ENCODE measurements around the gene APPBP2. TPM values are rescaled to one million over a fixed set of nuclear protein-coding genes. Genes with fewer than 3 reads are reported as not detected.

APPBP2 gene
- total RNA-seq, 2 donors from 2014 or later = 13.3 to 13.9 TPM

DNA sequence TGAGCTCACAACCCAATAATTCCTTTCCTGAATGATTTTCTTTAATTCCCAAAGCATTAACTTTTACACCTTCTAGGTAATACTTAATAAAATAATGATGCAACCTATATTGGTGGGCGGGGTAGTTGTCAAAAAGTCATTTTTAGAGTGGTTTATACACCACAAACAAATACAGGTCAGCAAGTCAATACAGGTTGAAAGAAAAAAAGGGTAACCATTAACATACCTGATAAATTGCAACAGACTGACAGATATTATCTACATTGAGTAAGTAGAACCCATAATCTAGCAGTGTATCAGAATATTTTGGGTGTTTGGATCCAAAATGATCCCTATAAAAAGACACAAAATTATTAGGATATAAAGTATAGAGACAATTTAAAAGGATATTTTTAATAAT, 64.5 kb downstream of the APPBP2 start:
- DNase-seq (ENCODE audit: low spot score) = no peak
- Histone ChIP-seq H3K36me3 (peaks cover 54% of the 10 kb centered on the region), H3K4me1 (peaks cover 0 to 5% of the 10 kb centered on the region in 2 donors), H3K27ac (no peak overlapping the region), H3K27me3 (no peaks in the 10 kb centered on the region), H3K9me3 (no peaks in the 10 kb centered on the region), H3K4me3 (no peak overlapping the region)
- TF ChIP-seq, protein P1, sequence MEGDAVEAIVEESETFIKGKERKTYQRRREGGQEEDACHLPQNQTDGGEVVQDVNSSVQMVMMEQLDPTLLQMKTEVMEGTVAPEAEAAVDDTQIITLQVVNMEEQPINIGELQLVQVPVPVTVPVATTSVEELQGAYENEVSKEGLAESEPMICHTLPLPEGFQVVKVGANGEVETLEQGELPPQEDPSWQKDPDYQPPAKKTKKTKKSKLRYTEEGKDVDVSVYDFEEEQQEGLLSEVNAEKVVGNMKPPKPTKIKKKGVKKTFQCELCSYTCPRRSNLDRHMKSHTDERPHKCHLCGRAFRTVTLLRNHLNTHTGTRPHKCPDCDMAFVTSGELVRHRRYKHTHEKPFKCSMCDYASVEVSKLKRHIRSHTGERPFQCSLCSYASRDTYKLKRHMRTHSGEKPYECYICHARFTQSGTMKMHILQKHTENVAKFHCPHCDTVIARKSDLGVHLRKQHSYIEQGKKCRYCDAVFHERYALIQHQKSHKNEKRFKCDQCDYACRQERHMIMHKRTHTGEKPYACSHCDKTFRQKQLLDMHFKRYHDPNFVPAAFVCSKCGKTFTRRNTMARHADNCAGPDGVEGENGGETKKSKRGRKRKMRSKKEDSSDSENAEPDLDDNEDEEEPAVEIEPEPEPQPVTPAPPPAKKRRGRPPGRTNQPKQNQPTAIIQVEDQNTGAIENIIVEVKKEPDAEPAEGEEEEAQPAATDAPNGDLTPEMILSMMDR (IDR thresholded peaks at IDR 0.05) = no peak

DNA sequence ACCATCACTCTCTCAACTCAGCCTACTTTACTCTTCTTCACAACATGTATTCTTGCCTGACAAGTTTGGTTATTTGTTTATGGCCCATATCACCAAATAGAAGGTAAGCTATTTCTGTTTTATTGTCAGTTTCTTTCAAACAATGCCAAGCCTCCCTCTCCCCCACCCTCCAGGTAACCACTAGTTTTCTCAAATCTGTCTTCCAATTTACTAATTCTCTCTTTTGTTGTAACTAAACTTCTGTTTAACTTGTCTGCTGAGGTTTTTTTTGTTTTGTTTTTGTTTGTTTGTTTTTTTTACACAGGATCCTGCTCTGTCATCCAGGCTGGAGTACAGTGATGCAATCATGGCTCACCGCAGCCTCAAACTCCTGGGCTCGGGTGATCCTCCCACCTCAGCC, 68.9 kb downstream of the APPBP2 start:
- H3K27me3 ChIP-seq = no peaks in the 10 kb centered on the region
- no peak for DNase-seq (ENCODE audit: low spot score)
- TF ChIP-seq, protein P1 (IDR thresholded peaks at IDR 0.05) = no peak
- H3K36me3 ChIP-seq = peaks cover 83% of the 10 kb centered on the region
- no peak overlapping the region for H3K4me3 ChIP-seq
- no peak overlapping the region for H3K27ac ChIP-seq
- no peaks in the 10 kb centered on the region for H3K4me1 ChIP-seq
- H3K9me3 ChIP-seq = no peaks in the 10 kb centered on the region

DNA sequence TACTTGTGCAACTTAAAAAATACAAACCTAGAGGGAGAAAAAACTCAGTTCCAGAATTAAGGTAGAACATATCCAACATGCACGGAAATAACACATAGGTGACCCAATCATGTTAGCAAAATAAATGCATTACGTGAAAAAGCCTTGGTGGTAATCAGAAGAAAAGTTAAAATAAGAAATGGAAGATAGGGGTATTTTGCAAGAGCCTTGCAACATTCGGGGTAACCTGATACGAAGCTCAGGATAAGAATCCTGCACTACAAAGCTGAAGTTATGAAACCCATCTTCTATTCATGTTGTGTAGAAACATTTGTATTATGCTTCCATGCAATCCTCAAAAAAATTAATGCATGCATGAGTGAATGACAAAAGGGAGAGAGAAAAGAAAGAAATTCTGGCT, 70.7 kb downstream of the APPBP2 start:
- no peaks in the 10 kb centered on the region for H3K27me3 ChIP-seq
- H3K36me3 ChIP-seq = peaks cover 83% of the 10 kb centered on the region
- no peaks in the 10 kb centered on the region for H3K4me1 ChIP-seq
- TF ChIP-seq, protein P1 (IDR thresholded peaks at IDR 0.05) = no peak
- no peak overlapping the region for H3K27ac ChIP-seq
- no peak overlapping the region for H3K4me3 ChIP-seq
- DNase-seq (ENCODE audit: low spot score) = no peak
- H3K9me3 ChIP-seq = no peaks in the 10 kb centered on the region

DNA sequence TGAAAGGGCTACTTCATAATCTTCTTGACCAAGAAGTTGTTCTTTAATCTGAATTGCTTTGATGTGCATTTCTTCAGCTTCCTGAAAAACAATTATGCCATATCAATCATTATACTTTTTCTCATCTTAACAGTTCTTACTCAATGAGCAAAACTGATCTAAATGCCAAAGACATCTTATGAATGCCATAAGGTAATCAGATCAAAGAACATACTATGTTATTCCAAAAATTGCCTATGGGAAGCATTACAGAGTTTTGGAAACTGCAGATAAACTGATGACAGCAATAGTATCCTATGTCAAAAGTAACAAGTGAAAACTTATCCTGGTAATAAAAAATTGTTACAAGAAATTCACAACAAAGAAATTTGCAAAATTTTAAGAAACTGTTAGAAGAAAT, 74.1 kb downstream of the APPBP2 start:
- Histone ChIP-seq H3K36me3 (peaks cover 72% of the 10 kb centered on the region), H3K27me3 (no peaks in the 10 kb centered on the region), H3K27ac (no peak overlapping the region), H3K9me3 (no peaks in the 10 kb centered on the region), H3K4me1 (no peaks in the 10 kb centered on the region), H3K4me3 (no peak overlapping the region)
- DNase-seq (ENCODE audit: low spot score) = no peak
- TF ChIP-seq, protein P1 (IDR thresholded peaks at IDR 0.05) = no peak

DNA sequence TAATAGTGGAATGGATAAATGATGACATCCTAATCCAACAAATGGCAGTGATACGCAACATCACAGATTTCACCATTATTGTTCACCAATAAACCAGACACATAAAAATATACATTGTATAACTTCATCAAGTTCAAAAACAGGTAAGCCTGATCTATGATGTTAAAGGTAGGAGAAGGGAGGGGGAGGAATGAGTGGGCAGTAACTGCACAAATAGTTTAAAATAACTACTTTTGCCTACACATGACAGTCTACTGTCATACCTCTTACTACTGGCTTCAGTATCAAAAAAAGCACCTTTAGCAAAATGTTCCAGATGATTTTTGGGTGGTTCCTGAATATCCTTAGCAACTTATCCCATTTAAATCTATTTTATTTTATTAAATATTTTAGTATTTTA, 75.0 kb downstream of the APPBP2 start:
- Histone ChIP-seq H3K27me3 (no peaks in the 10 kb centered on the region), H3K4me1 (no peaks in the 10 kb centered on the region), H3K36me3 (peaks cover 72% of the 10 kb centered on the region), H3K4me3 (no peak overlapping the region), H3K9me3 (no peaks in the 10 kb centered on the region), H3K27ac (no peak overlapping the region)
- DNase-seq (ENCODE audit: low spot score) = no peak
- TF ChIP-seq, protein P1 (IDR thresholded peaks at IDR 0.05) = no peak

DNA sequence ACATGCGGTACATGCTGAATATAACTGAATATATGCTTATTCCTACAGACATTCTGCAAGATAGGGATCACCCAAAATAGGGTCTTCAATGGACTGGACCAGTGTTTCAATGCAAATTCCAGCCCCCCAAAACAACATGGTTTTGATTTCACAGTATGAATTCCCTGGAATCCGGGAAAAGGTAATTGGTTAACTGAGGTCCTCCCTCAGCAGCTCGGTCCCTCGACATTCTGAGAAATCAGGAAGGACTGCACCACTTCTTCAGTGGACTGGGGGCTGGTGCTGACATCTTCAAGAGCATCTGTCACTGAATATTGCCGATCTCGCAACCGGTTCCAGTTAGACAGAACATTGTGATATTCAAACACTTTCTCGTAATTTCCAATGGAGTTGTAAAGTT, 78.7 kb downstream of the APPBP2 start:
- no peak overlapping the region for H3K4me3 ChIP-seq
- H3K27me3 ChIP-seq = no peaks in the 10 kb centered on the region
- DNase-seq (ENCODE audit: low spot score) = no peak
- TF ChIP-seq, protein P1 (IDR thresholded peaks at IDR 0.05) = no peak
- peaks cover 41% of the 10 kb centered on the region for H3K36me3 ChIP-seq
- no peak overlapping the region for H3K27ac ChIP-seq
- no peaks in the 10 kb centered on the region for H3K4me1 ChIP-seq
- no peaks in the 10 kb centered on the region for H3K9me3 ChIP-seq
